OCI-LY7 (cell line): ENCODE results near the gene STS. TPM values are rescaled to one million over a fixed set of nuclear protein-coding genes. Genes with fewer than 3 reads are reported as not detected.
A peak's percentile ranks its signal among the peaks of the same experiment; 100 is the strongest.

Experiments used
- BruUV-seq: library from RNA; stranded (reverse); fragments of 400-500 nt; replicated peaks from 2 replicates; lab custom pipeline; 2021; lab: Mats Ljungman, UMichigan
- CTCF ChIA-PET: fragments of 300-600 bp; sonication (Branson Sonifier 250); formaldehyde crosslinking; loops from one replicate; lab custom pipeline; 2022; ENCODE audit warnings: antibody characterized with exemption; ENCODE audit not compliant: unreplicated experiment; lab: Charles Lee
- POLR2A ChIA-PET: fragments of 300-600 bp; sonication (Branson Sonifier 250); formaldehyde crosslinking; loops from one replicate; lab custom pipeline; 2022; ENCODE audit warnings: antibody characterized with exemption; lab: Charles Lee
- DNase-seq: peaks from one replicate; pipeline ENCODE4 v3.0.0-alpha.2; 2015; ENCODE audit warnings: low spot score
- H2AFZ ChIP-seq: fragments of 200-600 bp; sonication (generic), shearing (Covaris generic); 2 replicates; pipeline ENCODE4 v1.6.1; 2014; ENCODE audit warnings: mild to moderate bottlenecking, antibody characterized with exemption, low read length, moderate library complexity
- H3K27ac ChIP-seq: fragments of 200-600 bp; sonication (generic); 2 replicates; pipeline ENCODE4 v1.5.1; 2014; ENCODE audit warnings: mixed run types, low read depth, mild to moderate bottlenecking, moderate library complexity, low read length, inconsistent platforms; ENCODE audit not compliant: poor library complexity, severe bottlenecking
- H3K36me3 ChIP-seq: fragments of 200-600 bp; sonication (generic); 2 replicates; pipeline ENCODE4 v1.6.1; 2014; ENCODE audit warnings: mild to moderate bottlenecking, antibody characterized with exemption, low read length, moderate library complexity, mixed read lengths; ENCODE audit not compliant: insufficient read depth
- H3K4me1 ChIP-seq: fragments of 200-600 bp; sonication (generic); 2 replicates; pipeline ENCODE4 v1.5.1; 2014; ENCODE audit warnings: mild to moderate bottlenecking, low read length; ENCODE audit not compliant: insufficient read depth, poor library complexity, severe bottlenecking
- H3K4me2 ChIP-seq: fragments of 200-600 bp; sonication (generic); 2 replicates; pipeline ENCODE4 v1.6.1; 2014; ENCODE audit warnings: mild to moderate bottlenecking, low read length
- H3K4me3 ChIP-seq: fragments of 200-600 bp; sonication (generic); 2 replicates; pipeline ENCODE4 v1.5.1; 2014; ENCODE audit warnings: mild to moderate bottlenecking, low read depth, low read length; ENCODE audit not compliant: poor library complexity, severe bottlenecking
- H3K79me2 ChIP-seq: fragments of 200-600 bp; sonication (generic); 2 replicates; pipeline ENCODE4 v1.6.1; 2016; ENCODE audit warnings: low read depth, mild to moderate bottlenecking, low read length, moderate library complexity, mixed read lengths; ENCODE audit not compliant: insufficient read depth
- H3K9me2 ChIP-seq: fragments of 200-600 bp; sonication (generic); 2 replicates; pipeline ENCODE4 v1.6.1; 2016; ENCODE audit warnings: mild to moderate bottlenecking, low read length, mixed read lengths; ENCODE audit not compliant: insufficient read depth
- H3K9me3 ChIP-seq: fragments of 200-600 bp; sonication (generic); 2 replicates; pipeline ENCODE4 v1.6.1; 2014; ENCODE audit warnings: mild to moderate bottlenecking, mixed run types, low read length, mixed read lengths
- H4K20me1 ChIP-seq: fragments of 200-600 bp; sonication (generic); 2 replicates; pipeline ENCODE4 v1.6.1; 2014; ENCODE audit warnings: mild to moderate bottlenecking, antibody characterized with exemption, low read length, moderate library complexity, mixed read lengths; ENCODE audit not compliant: insufficient read depth
- CTCF ChIP-seq: fragments of 200-600 bp; sonication (generic); conservative IDR thresholded peaks from 2 replicates; pipeline ENCODE4 v1.5.1; 2014; ENCODE audit warnings: mild to moderate bottlenecking, antibody characterized with exemption, low read length, moderate library complexity, mixed read lengths
- EZH2phosphoT487 ChIP-seq: fragments of 200-600 bp; sonication (generic); IDR thresholded peaks from 2 replicates; pipeline ENCODE4 v1.6.1; 2018; ENCODE audit warnings: low read depth, borderline replicate concordance, mild to moderate bottlenecking, mixed run types, antibody characterized with exemption, low read length, moderate library complexity, mixed read lengths
- intact Hi-C: fragments of 100-400 bp; cut with micrococcal nuclease; formaldehyde crosslinking; loops from one replicate; pipeline ENCODE4 v1.10.0; 2022; ENCODE audit not compliant: unreplicated experiment
- total RNA-seq, 2 experiments: library from RNA; depleted of rRNA in 1 of 2; stranded (reverse); fragments of >200 nt in 1 of 2; shearing (Covaris generic) in 1 of 2; gene quantifications; 2 replicates each; pipeline ENCODE4 v1.2.3, GENCODE V29; 2014 to 2022

STS gene
- total RNA-seq, 2 experiments from 2014 or later: 16.3 to 40.3 TPM

- TF ChIP-seq EZH2phosphoT487 (no peak), CTCF (no peak)
- Histone ChIP-seq H3K79me2 (peaks cover 50% of the 10 kb centered on the region; the same call in 1 of the 2 replicates), H3K36me3 (peaks cover 18% of the 10 kb centered on the region), H4K20me1 (no peaks in the 10 kb centered on the region), H3K9me3 (no peaks in the 10 kb centered on the region), H3K4me3 (no peak overlapping the region), H2AFZ (no peak overlapping the region), H3K9me2 (no peaks in the 10 kb centered on the region), H3K4me2 (peak overlapping the region; percentile 90), H3K4me1 (peaks cover 25% of the 10 kb centered on the region), H3K27ac (no peak overlapping the region)
- ChIA-PET POLR2A (interaction anchor here (1.1 to 3.5 kb wide), 2 partner anchors 10 to 32 kb away, joined by 3 to 38 read pairs; no protein-coding TSS in a partner anchor), CTCF (interaction anchor here (1.6 kb wide), 1 partner anchor 11 kb away, joined by 4 read pairs; no protein-coding TSS in a partner anchor)
- DNase-seq: no peak
- BruUV-seq: no TSS peak
- intact Hi-C loops: no loop called here
Measured at GRCh38 chrX:7143941-7144525, 3.5 kb upstream of the STS start.

GRCh38 chrX:7145454-7145853 is 2.1 kb upstream of the STS start:
- POLR2A ChIA-PET: interaction anchor here (3.5 kb wide), 1 partner anchor 11 kb away, joined by 38 read pairs; no protein-coding TSS in a partner anchor
- Histone ChIP-seq H3K36me3 (peaks cover 13% of the 10 kb centered on the region), H3K9me3 (no peaks in the 10 kb centered on the region), H2AFZ (no peak overlapping the region), H3K4me1 (peaks cover 33% of the 10 kb centered on the region), H3K79me2 (peaks cover 53% of the 10 kb centered on the region; the same call in 1 of the 2 replicates), H3K9me2 (no peaks in the 10 kb centered on the region), H4K20me1 (no peaks in the 10 kb centered on the region), H3K4me3 (peak overlapping the region; percentile 95), H3K27ac (no peak overlapping the region), H3K4me2 (peak overlapping the region; percentile 90)
- CTCF ChIA-PET: no interaction called here
- no peak for TF ChIP-seq EZH2phosphoT487
- TF ChIP-seq CTCF: no peak
- DNase-seq: no peak
- BruUV-seq: no TSS peak
- intact Hi-C loops: loop anchor here (5.0 kb wide), 1 partner anchor 77 kb away; no protein-coding TSS in a partner anchor
